Umbilical cord (tissue), 2 donors: ENCODE measurements around the gene PRPF39. TPM values are rescaled to one million over a fixed set of nuclear protein-coding genes. Genes with fewer than 3 reads are reported as not detected.
"Not testable (repeated sequence)": the region's sequence is repeated elsewhere in the genome, so short reads cannot be mapped to it uniquely, and the experiment has no call there.

Experiments
- DNase-seq: peaks from one replicate; pipeline ENCODE4 v3.0.0-alpha.2; 2015; ENCODE audit warnings: low spot score
- total RNA-seq: library from RNA; depleted of rRNA; stranded (reverse); fragments of >200 nt; gene quantifications from one replicate; pipeline ENCODE4 v1.2.3, GENCODE V29; 2014; ENCODE audit warnings: low replicate concordance; ENCODE audit not compliant: insufficient read depth

Gene PRPF39
- total RNA-seq, 1 donor from 2014 or later, result 35.6 TPM

DNA sequence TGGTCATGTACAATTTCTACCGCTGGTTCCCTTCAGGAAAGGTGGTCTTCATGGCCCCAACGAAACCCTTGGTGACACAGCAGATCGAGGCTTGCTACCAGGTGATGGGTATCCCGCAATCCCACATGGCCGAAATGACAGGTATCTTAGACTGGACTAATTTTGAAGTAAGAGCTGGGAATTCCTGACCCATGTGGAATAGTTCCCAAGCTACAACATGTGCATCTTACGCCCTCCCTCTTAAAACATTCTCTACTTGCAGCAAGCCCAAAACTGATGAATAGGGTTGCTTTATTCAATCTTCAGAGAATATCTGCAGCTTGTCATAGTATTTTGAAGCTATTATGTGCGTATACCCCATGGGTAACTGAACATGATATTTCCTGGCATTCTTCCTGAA is 52.5 kb downstream of the PRPF39 start:
- no peak for DNase-seq

- no peak for DNase-seq
These were observed 56.8 kb downstream of the PRPF39 start for GRCh38 chr14:45140661-45141187.

DNA sequence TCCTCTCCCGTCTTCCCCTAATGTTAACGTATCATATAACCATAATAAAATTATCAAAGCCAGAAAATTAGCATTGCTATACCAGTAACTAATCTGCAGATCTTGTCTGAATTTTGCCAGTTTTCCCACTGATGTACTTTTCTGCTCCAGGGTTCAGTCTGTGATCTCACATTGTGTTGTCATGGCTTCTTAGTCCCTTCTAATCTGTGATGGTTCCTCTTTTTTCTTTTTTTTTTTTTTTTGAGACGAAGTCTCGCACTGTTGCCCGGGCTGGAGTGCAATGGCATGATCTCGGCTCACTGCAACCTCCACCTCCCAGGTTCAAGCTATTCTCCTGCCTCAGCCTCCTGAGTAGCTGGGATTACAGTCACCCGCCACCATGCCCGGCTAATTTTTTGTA is 58.2 kb downstream of the PRPF39 start:
- not testable (repeated sequence) for DNase-seq

DNA sequence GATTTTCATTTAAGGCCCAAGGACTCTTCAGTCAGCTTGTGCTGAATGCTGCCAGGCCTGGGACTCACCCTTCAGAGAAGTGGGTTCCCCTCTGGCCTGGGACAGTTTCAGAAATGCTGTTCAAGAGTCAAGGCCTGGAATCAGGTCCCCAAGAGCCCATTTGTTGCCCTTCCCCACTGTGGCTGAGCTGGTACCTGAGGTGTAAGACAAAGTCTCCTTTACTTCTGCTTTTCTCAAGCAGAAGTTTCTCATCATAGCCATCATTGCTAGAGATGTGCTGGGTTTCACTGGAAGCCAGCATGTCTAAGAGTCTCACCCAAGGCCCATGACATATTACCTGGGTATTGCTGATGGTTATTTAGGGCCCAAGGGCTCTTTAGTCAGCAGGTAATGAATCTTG is 60.7 kb downstream of the PRPF39 start:
- DNase-seq, result no peak

DNA sequence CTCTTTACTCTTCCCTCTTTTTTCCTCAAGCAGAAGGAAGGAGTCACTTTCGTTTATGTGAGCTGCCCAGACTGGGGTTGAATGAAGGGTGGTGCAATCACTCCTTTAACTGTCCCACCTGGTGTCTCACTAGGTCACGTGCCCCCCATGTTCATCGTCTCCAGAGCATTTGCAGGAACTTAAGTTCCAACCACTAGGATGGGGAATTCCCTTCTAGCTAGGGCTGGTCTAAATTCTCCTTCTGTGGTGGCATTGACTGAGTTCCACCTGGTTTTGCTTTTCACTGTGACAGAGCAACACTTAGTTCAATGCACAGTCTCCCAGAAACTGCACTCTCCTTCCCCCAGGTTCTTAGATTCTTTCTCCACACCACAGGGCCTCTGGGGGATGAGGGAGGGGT is 61.3 kb downstream of the PRPF39 start:
- DNase-seq, result no peak

GRCh38 chr14:45149602-45150001 is 65.7 kb downstream of the PRPF39 start:
- DNase-seq, result no peak

DNA sequence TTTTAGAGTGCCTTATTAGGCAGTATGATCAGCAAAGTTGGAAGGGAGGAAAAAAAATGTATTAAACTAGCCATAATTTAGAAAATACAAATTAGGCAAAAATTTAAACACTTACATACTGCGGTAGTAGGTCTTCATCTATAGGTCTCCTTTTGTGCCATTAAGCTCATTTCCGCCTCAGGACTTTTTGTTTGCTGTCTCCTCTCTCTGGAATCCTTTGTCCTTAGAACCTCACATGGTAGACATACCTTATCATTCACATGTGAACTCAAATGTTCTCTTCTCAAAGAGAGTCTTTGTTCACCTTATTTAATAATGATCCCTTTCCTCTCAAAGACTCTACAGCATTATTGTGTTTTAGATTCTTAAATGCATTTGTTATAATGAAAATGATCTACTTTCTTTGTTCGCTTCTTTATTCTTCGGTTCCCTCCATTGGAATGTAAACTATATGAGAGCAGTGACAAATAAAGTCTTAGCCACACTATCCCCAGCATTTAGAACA is 66.5 kb downstream of the PRPF39 start:
- DNase-seq, result no peak

GRCh38 chr14:45156067-45156466 is 72.2 kb downstream of the PRPF39 start:
- DNase-seq, result no peak

Other genes starting within 250 kb of the PRPF39 start
- gene KLHL28, start 122.2 kb upstream of the PRPF39 start, total RNA-seq, result 27.9 TPM
- gene TOGARAM1, start 121.9 kb upstream of the PRPF39 start, total RNA-seq, result 46.2 TPM
- 31.3 TPM for gene FKBP3, start 50.4 kb downstream of the PRPF39 start, total RNA-seq
- gene FANCM, start 51.8 kb downstream of the PRPF39 start, total RNA-seq, result 10.1 TPM
- 34.7 TPM for gene MIS18BP1, start 169.1 kb downstream of the PRPF39 start, total RNA-seq